OCI-LY7 (cell line): Measurements from ENCODE around the gene SIAH1.

Experiments used
- EZH2phosphoT487 ChIP-seq: fragments of 200-600 bp; sonication (generic); IDR thresholded peaks from 2 replicates; pipeline ENCODE4 v1.6.1; 2018; ENCODE audit warnings: low read depth, borderline replicate concordance, mild to moderate bottlenecking, mixed run types, antibody characterized with exemption, low read length, moderate library complexity, mixed read lengths
- TF ChIP-seq, protein P1 (sequence below): fragments of 200-600 bp; sonication (generic); conservative IDR thresholded peaks from 2 replicates; pipeline ENCODE4 v1.5.1; 2014; ENCODE audit warnings: mild to moderate bottlenecking, antibody characterized with exemption, low read length, moderate library complexity, mixed read lengths

DNA sequence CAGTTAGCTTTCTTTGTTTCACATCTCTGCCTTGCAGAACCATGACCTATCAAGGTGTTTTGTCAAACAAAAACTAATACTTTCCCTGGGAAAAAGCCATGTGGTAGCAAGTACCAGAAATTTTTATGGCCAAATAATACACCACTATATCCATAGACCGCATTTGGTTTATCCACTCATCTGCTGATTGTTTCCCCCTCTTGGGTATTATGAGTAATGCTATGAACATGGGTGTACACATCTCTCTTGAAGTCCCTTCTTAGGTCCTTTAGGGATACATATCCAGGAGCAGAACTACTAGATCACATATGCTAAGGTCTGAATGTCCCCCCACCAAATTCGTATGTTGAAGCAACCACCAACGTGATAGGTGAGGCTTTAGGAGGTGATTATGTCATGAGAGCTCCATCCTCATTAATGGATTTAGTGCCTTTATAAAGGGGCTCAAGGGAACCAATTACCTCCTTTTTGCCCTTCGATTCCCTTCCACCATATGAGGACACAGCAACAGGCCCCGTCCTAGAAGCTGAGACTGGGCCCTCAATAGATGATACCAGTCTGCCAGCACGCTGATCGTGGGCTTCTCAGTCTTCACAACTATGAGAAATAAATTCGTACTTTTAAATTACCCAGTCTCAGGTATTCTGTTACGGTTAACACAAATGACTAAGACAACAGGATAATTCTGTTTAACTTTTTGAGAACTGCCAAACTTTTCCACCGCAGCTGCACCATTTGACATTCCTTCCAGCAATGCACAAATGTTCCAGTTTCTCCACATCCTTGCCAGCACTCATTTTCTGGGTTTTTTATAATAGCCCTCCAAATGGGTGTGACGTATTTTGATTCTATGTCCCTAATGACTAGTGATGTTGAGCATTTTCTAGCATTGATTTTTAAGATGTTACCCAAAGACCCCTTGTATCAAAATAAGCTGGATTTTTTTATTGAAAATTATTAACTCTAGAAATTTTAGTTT, 30.0 kb downstream of the SIAH1 start:
- TF ChIP-seq, protein P1, sequence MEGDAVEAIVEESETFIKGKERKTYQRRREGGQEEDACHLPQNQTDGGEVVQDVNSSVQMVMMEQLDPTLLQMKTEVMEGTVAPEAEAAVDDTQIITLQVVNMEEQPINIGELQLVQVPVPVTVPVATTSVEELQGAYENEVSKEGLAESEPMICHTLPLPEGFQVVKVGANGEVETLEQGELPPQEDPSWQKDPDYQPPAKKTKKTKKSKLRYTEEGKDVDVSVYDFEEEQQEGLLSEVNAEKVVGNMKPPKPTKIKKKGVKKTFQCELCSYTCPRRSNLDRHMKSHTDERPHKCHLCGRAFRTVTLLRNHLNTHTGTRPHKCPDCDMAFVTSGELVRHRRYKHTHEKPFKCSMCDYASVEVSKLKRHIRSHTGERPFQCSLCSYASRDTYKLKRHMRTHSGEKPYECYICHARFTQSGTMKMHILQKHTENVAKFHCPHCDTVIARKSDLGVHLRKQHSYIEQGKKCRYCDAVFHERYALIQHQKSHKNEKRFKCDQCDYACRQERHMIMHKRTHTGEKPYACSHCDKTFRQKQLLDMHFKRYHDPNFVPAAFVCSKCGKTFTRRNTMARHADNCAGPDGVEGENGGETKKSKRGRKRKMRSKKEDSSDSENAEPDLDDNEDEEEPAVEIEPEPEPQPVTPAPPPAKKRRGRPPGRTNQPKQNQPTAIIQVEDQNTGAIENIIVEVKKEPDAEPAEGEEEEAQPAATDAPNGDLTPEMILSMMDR = no peak
- TF ChIP-seq EZH2phosphoT487 = no peak
